Measurements from ENCODE around the gene OCEL1.

The OCEL1 gene

DNA sequence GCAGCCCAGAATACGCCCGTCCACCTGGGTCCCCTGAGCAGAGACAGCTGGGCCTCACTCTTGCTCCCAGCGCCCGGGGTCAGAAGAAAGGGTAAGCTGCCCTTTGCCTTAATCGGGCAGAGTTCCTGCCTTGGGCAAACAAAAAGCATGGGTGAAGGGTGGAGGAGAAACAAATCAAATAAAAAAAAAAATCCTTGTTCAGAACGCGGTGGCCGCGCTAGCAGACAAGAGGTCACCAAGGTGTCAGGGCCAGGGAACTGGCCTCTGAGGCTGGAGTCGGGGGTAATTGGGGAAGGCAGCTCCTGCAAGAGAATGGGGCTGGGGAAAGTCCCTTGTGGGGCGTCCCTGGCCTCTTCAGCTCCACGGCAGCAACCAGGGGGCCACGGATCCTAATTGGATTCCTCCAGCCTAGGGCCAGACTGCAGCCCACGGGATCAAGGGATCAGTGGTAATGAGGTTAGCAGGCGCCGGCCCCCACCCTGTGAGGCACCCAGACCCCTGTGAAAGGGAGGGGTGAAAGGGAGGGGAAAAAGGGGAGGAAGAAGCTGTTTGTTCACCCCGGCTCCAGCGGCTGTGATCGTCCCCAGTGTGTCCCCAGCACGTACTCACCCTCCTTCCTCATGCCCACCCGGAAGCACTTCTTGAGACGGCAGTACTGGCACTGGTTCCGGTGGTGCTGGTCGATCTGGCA is 14.2 kb downstream of the OCEL1 start:
- DNase-seq (ENCODE audit: low read depth, low spot score) = no peak

- DNase-seq (ENCODE audit: low read depth, low spot score) = no peak
These were observed 14.9 kb downstream of the OCEL1 start for GRCh38 chr19:17240826-17241399.

DNA sequence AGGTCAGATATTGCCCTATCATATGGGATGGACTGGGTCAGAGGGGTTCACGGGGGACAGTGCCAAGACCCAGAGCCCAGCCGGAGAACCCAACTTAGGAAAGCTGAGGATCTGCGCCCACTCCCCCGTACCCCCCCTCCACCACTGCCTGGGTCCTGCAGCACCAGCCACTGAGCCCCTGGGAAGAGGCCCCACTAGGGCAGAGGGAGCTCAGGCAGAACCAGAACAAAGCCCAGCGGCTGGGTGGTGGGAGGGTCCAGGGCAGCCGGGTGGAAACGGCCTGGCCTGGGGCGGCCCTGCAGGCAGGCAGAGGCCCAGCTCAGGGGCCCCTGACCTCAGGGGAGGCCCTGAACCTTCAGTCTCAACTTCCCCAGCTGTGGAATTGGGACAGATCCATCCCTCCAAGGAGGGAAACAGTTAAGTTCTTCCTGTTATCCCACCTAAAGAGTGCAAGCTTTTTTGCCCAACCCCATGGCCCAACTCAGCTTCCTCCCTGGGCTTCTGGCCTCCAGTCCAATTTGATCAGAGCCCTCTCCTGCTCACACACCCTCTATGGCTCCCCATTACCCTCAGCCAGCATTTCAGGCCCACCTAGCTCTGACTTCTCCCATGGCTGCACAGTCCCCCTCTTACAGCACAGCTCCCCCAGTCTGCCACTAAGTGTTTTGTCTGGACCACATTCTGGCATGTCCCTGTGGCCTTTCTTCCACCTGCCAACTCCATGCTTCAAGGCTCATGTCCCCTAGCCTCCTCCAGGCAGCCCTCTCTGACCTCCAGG is 16.6 kb downstream of the OCEL1 start:
- no peak for DNase-seq (ENCODE audit: low read depth, low spot score)

DNA sequence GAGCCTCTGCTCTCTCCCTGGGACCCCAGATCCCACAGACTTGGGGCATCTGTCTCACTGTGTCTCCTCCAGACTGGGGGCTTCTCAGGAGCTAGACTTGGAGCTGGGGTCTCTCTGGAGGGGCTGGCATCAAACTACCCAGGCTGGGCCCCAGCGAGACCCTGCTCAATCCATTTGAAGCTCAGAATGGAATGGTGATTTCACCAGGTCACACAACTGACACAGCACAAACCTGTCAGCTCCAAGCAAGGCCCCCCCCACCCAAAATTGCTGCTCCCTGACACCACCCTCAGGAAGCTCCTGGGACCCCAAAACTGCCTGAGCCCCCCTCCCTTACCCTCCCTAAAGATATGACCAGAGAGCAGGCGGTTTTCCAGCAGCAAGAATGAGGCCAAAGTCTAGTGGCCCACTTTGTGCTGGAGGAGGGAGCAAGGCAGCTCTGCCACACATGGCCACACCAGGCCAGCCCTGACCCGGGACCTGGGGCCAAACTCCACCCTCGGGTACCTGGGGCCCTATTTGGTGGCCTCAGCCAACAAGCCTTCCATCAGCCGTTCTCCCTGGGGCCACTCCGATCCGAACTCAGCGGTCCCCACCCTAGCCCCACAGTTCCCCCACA is 17.3 kb downstream of the OCEL1 start:
- no peak for DNase-seq (ENCODE audit: low read depth, low spot score)

DNA sequence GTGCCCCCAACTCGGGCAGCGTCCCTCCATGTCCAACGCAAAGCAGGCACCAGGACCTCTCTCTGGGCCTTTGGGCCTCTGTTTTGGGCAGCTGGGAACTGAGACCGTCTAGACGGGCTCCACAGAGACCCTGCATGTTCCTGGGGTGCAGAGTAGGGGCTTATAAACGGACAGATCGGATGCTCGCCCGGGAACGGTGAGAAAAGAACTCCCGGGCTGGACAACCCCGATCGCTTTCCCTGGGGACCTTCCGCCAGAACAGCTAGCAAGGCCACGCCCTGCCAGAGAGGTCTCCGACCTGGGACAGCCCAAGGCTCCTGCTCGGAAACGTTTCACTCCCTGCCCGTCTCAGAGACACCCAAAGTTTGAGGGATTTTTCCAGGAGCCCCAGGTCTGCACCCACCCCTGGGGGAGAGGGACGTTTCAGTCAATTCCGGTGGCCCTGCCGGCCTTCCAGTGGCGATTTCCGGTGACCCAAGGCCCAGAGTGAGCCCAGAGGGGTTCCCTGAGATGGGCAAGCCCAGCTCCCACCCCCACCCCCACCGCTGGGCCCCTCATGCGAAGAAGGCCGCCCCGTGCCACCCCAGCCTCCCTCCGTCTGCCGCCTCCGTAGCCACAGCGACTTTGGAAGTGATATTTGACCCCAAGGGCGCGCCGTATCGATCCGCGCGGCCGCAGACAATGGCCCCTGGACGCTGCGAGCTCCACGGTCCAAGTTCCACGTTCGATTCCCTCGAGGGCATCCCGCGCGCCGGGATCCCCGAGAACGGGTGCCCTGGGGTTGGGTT is 18.0 kb downstream of the OCEL1 start:
- DNase-seq (ENCODE audit: low read depth, low spot score) = no peak

DNA sequence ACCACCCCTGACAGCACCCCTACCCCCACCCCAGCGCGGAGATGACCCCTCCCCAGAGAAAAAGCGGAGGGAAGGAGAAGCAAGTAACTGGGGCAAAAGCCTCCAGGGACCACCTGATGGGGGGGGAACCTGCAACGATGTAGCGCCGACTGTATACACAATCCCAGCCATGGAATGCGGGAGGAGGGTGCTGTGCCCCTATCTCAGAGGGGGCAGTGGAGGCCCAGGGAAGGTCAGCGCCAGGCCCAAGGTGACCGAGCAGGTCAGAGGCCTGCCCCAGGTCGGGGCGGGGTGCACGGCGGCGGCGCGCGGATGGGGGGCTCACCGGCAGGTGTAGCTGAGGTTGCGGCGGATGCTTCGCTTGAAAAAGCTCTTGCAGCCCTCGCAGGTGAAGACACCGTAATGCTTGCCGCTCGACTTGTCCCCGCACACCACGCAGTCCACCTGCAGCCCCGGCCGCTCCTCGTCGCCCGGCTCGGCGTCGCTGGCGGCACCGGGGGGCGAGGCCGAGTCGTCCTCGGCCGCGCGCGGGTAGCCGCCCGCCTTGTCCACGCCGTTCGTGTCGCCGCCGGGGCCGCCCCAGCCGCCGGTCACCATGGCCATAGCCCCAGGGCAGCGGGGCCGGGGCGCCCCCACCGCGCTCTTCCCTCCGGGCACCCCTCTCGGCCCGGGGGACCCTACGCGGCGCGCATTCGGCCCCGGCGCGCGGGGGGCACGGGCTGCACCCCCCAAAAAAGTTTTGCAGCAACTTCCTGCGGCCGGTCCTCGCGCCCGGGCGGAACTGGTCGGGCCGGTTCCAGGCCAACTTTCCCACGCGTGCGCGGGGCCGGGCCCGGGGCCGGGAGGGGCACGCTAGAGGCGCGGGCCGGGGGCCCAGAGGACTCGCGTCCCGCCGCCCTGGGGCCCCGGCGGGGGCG is 18.9 kb downstream of the OCEL1 start:
- DNase-seq (ENCODE audit: low read depth, low spot score) = no peak

- no peak for DNase-seq (ENCODE audit: low read depth, low spot score)
These were observed 19.5 kb downstream of the OCEL1 start, which contains the start of gene NR2F6 for GRCh38 chr19:17245535-17245984. Gene NR2F6 (minus strand): TSS chr19:17245919. CDS start chr19:17245220, 699 bp downstream.

GRCh38 chr19:17246681-17247425 is 20.8 kb downstream of the OCEL1 start:
- DNase-seq (ENCODE audit: low read depth, low spot score) = no peak

- no peak for DNase-seq (ENCODE audit: low read depth, low spot score)
These were observed 22.2 kb downstream of the OCEL1 start for GRCh38 chr19:17248011-17248776.

DNA sequence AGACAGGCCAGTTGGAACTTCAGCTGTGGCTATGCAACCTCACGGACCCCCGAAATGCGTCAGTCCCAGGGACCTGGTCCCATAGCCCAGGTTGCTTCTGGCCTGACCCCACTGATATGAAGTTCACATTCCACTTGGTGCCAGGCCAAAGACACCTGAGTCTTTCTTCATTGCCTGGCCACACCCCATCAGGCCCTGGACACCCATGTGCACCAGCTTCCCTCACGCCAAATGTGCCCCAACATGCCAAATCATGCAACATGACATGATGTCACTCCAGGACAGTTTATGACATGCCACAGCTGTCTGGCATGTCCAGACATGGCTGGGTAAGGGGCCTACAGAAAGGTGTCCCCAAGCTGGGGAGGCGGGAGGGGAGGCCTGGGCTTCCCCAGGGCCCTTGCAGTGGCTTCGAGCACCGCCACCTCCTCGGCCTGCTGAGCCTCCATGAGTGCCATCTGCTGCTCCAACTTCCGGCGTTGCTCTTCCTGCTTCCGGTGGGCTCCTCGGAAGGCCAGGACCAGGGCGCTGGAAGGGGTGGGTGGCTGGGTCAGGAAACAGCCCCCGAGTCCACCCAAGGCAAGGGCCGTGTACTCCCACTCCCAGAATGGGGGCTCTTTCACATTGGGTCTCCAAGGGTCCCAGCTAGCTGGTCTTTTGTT is 24.0 kb downstream of the OCEL1 start:
- DNase-seq (ENCODE audit: low read depth, low spot score) = no peak

DNA sequence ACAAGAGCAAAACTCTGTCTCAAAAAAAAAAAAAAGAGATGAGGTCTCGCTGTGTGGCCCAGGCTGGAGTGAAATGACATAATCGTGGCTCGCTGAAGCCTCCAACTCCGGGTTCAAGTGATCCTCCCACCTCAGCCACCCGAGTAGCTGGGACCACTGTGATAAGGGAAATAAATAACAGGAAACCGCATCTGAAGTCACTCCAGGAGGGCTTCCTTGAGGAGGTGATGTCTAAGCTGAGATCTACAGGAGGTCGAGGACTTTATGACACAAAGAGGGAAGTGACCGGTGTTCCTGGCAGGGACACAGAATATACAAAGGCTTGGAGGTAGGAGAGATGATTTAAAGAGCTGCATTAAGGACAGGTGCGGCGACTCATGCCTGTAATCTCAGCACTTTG is 28.6 kb downstream of the OCEL1 start:
- DNase-seq (ENCODE audit: low read depth, low spot score) = no peak

DNA sequence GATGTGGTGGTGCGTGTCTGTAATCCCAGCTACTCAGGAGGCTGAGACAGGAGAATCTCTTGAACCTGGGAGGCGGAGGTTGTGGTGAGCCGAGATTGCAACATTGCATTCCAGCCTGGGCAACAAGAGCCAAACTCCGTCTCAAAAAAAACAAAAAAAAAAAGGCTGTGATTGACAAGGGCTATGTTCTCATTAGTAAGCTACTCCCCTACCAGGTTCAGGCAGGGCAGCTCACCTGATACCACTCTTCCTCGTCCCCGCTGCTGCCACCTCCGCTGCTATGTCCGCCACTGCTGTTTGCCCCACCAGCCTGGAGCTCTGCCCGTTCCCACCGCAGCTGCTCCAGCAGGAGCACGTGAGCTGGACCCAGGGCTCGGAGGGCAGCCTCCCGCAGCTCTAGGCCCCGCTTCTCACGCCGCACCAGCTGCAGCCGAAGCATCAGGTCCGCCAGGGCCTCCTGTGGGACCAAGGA is 29.2 kb downstream of the OCEL1 start:
- no peak for DNase-seq (ENCODE audit: low read depth, low spot score)

GRCh38 chr19:17256130-17256529 is 30.1 kb downstream of the OCEL1 start:
- DNase-seq (ENCODE audit: low read depth, low spot score) = no peak

DNA sequence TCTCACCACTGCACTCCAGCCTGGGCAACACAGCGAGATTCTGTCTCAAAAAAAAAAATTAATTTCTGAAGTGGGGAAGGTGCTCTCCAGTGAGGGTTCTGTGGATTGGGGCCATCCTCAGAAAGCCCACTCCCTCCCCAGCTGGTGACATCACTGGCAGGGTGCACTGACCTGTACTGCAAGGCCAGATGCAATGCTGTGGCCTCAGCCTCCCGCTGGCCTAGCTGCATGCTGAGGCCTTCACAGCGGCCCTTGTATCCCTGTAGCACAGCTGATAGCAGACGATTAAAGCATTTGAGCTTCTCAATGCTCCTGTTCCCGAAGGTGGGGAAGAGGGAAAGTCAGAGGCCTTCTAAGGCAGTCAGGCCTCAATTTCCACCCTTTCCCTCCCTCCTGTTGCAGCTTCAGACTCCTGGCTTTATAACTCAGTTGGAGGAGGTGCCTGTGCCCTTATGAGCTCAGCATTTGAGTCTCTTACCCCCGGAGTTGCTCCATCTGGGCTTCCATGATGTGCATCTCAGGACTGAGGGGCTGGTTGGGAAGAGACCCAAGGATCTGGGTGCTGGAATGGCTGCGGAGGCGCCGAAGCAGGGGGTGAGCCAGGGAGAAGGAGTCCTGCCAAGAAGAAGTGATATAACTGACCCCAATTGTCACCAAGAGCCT is 33.2 kb downstream of the OCEL1 start:
- no peak for DNase-seq (ENCODE audit: low read depth, low spot score)

DNA sequence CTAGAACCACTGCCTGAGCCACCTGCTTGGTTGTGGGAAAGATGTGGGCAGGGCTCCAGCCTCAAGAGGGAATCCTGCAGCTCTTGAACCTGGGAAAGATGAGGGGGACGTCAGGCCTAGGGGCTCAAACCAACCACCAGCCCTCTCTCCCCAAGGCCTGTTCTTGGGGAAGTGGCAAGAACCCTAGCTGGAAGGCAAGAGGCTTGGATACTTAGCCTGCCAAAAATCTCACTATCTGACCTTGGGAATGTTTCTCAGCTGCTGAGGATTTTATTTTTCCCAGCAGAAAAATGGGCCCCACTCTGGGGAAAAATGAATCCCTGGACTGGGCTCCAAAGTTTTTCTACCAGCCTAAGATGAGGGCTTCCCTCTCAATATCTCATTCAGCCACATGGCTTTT is 33.9 kb downstream of the OCEL1 start:
- DNase-seq (ENCODE audit: low read depth, low spot score) = no peak

- peak; percentile 85 for DNase-seq (ENCODE audit: low read depth, low spot score)
These were observed 34.9 kb downstream of the OCEL1 start for GRCh38 chr19:17260842-17261325.

GRCh38 chr19:17262557-17262956 is 36.5 kb downstream of the OCEL1 start:
- DNase-seq (ENCODE audit: low read depth, low spot score) = no peak
